Mammary epithelial cell (primary cell): ENCODE results near the gene TIGIT.

ENCODE experiments used
- EZH2 ChIP-seq: IDR thresholded peaks from 2 replicates; pipeline ENCODE4 v1.6.1; 2012; ENCODE audit warnings: low read length, inconsistent platforms, borderline replicate concordance
- TF ChIP-seq, protein P1 (sequence below), 2 donors: IDR thresholded peaks in 1 of 2; conservative IDR thresholded peaks in 1 of 2; 2 replicates each; pipeline ENCODE4 v1.5.1; 2011 to 2012; ENCODE audit warnings: inconsistent platforms in 2 of 2, low read length in 2 of 2, mild to moderate bottlenecking in 2 of 2, control low read depth in 1 of 2, low read depth in 1 of 2; ENCODE audit not compliant: insufficient read depth in 1 of 2; ENCODE audit errors: extremely low read depth in 1 of 2

GRCh38 chr3:114313426-114313825 is 19.6 kb downstream of the TIGIT start:
- TF ChIP-seq, protein P1, sequence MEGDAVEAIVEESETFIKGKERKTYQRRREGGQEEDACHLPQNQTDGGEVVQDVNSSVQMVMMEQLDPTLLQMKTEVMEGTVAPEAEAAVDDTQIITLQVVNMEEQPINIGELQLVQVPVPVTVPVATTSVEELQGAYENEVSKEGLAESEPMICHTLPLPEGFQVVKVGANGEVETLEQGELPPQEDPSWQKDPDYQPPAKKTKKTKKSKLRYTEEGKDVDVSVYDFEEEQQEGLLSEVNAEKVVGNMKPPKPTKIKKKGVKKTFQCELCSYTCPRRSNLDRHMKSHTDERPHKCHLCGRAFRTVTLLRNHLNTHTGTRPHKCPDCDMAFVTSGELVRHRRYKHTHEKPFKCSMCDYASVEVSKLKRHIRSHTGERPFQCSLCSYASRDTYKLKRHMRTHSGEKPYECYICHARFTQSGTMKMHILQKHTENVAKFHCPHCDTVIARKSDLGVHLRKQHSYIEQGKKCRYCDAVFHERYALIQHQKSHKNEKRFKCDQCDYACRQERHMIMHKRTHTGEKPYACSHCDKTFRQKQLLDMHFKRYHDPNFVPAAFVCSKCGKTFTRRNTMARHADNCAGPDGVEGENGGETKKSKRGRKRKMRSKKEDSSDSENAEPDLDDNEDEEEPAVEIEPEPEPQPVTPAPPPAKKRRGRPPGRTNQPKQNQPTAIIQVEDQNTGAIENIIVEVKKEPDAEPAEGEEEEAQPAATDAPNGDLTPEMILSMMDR (conservative IDR thresholded peaks at IDR 0.05 in 1 of 2, IDR thresholded peaks at IDR 0.05 in 1 of 2; ENCODE audit: extremely low read depth in 1 of 2, insufficient read depth in 1 of 2, low read depth in 1 of 2, low read length in 2 of 2): no peak
- no peak for TF ChIP-seq EZH2
